Activated naive CD4-positive, alpha-beta T cell treated with anti-CD3 and anti-CD28 coated beads, Interleukin-2, amount 10 ng/mL, durations not matched to agents 7 days and 5 days (primary cell): ENCODE measurements around the gene ARRDC1.
A peak's percentile ranks its signal among the peaks of the same experiment; 100 is the strongest.

Experiments used
- CTCF ChIA-PET: fragments of 350-600 bp; sonication (Branson Sonifier 250); formaldehyde crosslinking; loops from one replicate; lab custom pipeline; 2021; ENCODE audit warnings: antibody characterized with exemption; lab: Charles Lee
- DNase-seq: peaks from one replicate; pipeline ENCODE4 v3.0.0-alpha.2; 2020
- H3K27ac Mint-ChIP-seq: one replicate; pipeline ENCODE4 v1.8.0; 2021; ENCODE audit warnings: mild to moderate bottlenecking, moderate library complexity, mixed read lengths
- H3K27me3 Mint-ChIP-seq: one replicate; pipeline ENCODE4 v1.8.0; 2021; ENCODE audit warnings: mild to moderate bottlenecking, mixed read lengths
- H3K36me3 Mint-ChIP-seq: one replicate; pipeline ENCODE4 v1.8.0; 2021; ENCODE audit warnings: mixed read lengths
- H3K4me1 Mint-ChIP-seq: one replicate; pipeline ENCODE4 v1.8.0; 2021; ENCODE audit warnings: mixed read lengths
- H3K4me3 Mint-ChIP-seq: one replicate; pipeline ENCODE4 v1.8.0; 2021; ENCODE audit warnings: mild to moderate bottlenecking, moderate library complexity, mixed read lengths
- H3K9me3 Mint-ChIP-seq: one replicate; pipeline ENCODE4 v1.8.0; 2021; ENCODE audit warnings: mixed read lengths

Gene ARRDC1

DNA sequence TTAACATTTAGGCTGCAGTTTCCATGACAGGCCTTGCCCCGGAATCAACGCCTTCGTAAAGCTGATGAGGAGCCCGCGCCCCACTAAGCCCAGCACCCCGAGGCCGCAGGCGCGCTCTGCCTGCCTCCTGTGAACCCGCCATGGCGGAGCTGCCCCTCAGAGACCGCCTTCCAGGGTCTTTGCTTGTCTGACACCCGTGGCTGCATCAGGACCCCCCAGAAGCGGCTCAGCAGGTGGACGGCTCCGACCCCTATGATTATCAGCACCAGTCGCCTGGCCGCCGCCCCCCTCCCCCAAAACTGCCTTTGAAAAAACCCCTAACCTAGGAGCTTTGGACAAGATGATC is 26.3 kb upstream of the ARRDC1 start:
- peak overlapping the region; percentile 82 for H3K4me3 Mint-ChIP-seq
- H3K27ac Mint-ChIP-seq = peak overlapping the region; percentile 74
- no peak for DNase-seq
- no peaks in the 10 kb centered on the region for H3K9me3 Mint-ChIP-seq
- CTCF ChIA-PET = interaction anchor here (0.6 to 1.9 kb wide), 6 partner anchors 9 to 217 kb away, joined by 3 to 12 read pairs (median 4); partner anchors contain the start of genes MRPL41 and ZMYND19
- peaks cover 35% of the 10 kb centered on the region for H3K4me1 Mint-ChIP-seq
- H3K36me3 Mint-ChIP-seq = peaks cover 25% of the 10 kb centered on the region
- H3K27me3 Mint-ChIP-seq = no peaks in the 10 kb centered on the region

GRCh38 chr9:137580209-137580953 is 25.1 kb upstream of the ARRDC1 start:
- Mint-ChIP-seq H3K27me3 (no peaks in the 10 kb centered on the region), H3K27ac (no peak overlapping the region), H3K36me3 (peaks cover 17% of the 10 kb centered on the region), H3K4me1 (peaks cover 32% of the 10 kb centered on the region), H3K9me3 (no peaks in the 10 kb centered on the region), H3K4me3 (no peak overlapping the region)
- DNase-seq = no peak
- CTCF ChIA-PET = interaction anchor here (0.6 to 1.9 kb wide), 6 partner anchors 8 to 115 kb away, joined by 3 to 12 read pairs (median 4); partner anchors contain the start of gene MRPL41

DNA sequence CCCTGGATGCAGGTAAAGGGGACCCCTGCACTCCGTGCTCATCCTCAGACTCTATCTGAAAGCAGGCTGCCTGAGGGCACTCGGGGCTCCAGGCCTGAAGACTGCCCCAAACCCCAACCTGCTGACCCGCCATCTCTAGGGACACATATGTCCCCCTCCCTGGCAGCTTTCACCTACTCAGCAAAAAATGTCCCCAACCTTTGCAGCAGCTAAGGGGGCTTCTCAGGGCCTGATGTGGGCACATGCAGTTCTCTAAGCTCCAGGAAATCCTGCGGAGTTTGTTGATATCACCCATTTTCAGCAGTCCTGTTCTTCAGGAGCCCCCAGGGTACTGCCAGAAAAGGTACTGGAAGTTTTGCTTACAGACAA is 24.5 kb upstream of the ARRDC1 start:
- Mint-ChIP-seq H3K9me3 (no peaks in the 10 kb centered on the region), H3K36me3 (peaks cover 12% of the 10 kb centered on the region), H3K27ac (no peak overlapping the region), H3K4me3 (no peak overlapping the region), H3K4me1 (peaks cover 27% of the 10 kb centered on the region), H3K27me3 (no peaks in the 10 kb centered on the region)
- CTCF ChIA-PET = interaction anchor here (0.7 to 1.6 kb wide), 4 partner anchors 22 to 114 kb away, joined by 3 to 4 read pairs (median 4); no protein-coding TSS in a partner anchor
- no peak for DNase-seq

DNA sequence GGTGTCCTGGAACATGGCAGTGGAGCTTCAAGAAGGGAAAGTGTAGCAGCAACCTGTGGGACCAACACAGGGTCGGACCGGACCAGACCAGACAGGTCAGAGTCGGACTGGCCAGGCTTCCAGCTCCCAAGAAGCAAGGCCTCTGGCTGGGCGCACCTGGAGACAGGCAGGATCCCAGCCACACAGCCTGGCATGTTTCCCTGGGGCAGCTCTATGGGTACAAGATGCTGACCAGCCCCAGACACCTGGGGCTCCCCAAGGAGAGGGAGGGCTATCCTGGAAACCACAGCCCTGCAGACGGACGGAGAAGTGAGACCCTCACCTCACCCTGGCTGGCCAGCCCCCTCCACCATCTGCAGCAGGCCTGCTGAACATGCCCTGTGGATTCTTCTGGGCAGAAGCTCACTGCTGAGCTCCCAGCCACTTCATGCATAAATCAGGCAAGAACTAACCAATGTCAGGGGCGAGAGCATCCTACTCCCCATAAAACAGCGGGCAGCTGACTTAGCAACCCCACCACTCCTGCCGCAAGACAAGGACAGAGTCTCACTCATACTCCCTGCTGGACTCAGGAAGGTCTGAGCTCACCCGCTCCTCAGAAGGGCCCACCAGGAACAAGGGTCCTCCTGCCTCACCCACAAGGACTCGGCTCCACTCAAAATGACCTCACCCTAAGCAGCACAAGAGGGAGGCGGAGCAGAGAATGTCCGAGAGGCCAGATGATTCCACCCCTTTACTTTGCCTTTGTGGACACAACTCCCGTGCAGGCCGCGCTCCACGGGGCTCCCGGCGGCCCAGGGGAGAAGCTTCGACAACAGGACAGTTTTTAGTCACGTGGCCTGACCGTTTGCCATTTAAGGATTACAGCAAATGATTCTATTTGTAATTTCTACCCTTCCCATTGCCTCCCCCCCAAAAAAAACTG is 23.9 kb upstream of the ARRDC1 start:
- DNase-seq = no peak
- H3K4me1 Mint-ChIP-seq = peaks cover 20% of the 10 kb centered on the region
- peaks cover 16% of the 10 kb centered on the region for H3K36me3 Mint-ChIP-seq
- H3K27ac Mint-ChIP-seq = no peak overlapping the region
- no peaks in the 10 kb centered on the region for H3K9me3 Mint-ChIP-seq
- H3K4me3 Mint-ChIP-seq = no peak overlapping the region
- CTCF ChIA-PET = interaction anchor here (0.7 to 1.6 kb wide), 5 partner anchors 9 to 114 kb away, joined by 3 to 4 read pairs (median 3); partner anchors contain the start of gene ZMYND19
- H3K27me3 Mint-ChIP-seq = no peaks in the 10 kb centered on the region

- H3K27ac Mint-ChIP-seq = no peak overlapping the region
- CTCF ChIA-PET = interaction anchor here (1.6 kb wide), 1 partner anchor 113 kb away, joined by 3 read pairs; no protein-coding TSS in a partner anchor
- H3K9me3 Mint-ChIP-seq = no peaks in the 10 kb centered on the region
- H3K4me1 Mint-ChIP-seq = peaks cover 14% of the 10 kb centered on the region
- peaks cover 14% of the 10 kb centered on the region for H3K36me3 Mint-ChIP-seq
- H3K27me3 Mint-ChIP-seq = no peaks in the 10 kb centered on the region
- peak; percentile 53 for DNase-seq
- no peak overlapping the region for H3K4me3 Mint-ChIP-seq
Observed at GRCh38 chr9:137582286-137582860, 23.1 kb upstream of the ARRDC1 start.

GRCh38 chr9:137583347-137583746 is 22.1 kb upstream of the ARRDC1 start:
- peaks cover 19% of the 10 kb centered on the region for H3K36me3 Mint-ChIP-seq
- DNase-seq = no peak
- no peaks in the 10 kb centered on the region for H3K27me3 Mint-ChIP-seq
- CTCF ChIA-PET = no interaction called here
- no peaks in the 10 kb centered on the region for H3K9me3 Mint-ChIP-seq
- H3K4me3 Mint-ChIP-seq = no peak overlapping the region
- H3K27ac Mint-ChIP-seq = no peak overlapping the region
- H3K4me1 Mint-ChIP-seq = peaks cover 13% of the 10 kb centered on the region

GRCh38 chr9:137583957-137584356 is 21.5 kb upstream of the ARRDC1 start:
- H3K27me3 Mint-ChIP-seq = no peaks in the 10 kb centered on the region
- H3K9me3 Mint-ChIP-seq = no peaks in the 10 kb centered on the region
- H3K4me3 Mint-ChIP-seq = no peak overlapping the region
- H3K27ac Mint-ChIP-seq = no peak overlapping the region
- DNase-seq = no peak
- CTCF ChIA-PET = no interaction called here
- peaks cover 19% of the 10 kb centered on the region for H3K36me3 Mint-ChIP-seq
- peaks cover 18% of the 10 kb centered on the region for H3K4me1 Mint-ChIP-seq

- Mint-ChIP-seq H3K36me3 (peaks cover 21% of the 10 kb centered on the region), H3K27me3 (no peaks in the 10 kb centered on the region), H3K27ac (no peak overlapping the region), H3K4me1 (peaks cover 23% of the 10 kb centered on the region), H3K4me3 (no peak overlapping the region), H3K9me3 (no peaks in the 10 kb centered on the region)
- CTCF ChIA-PET = interaction anchor here (2.4 kb wide), 1 partner anchor 7 kb away, joined by 12 read pairs; the partner anchor contains the start of gene DPH7
- DNase-seq = no peak
Observed at GRCh38 chr9:137586854-137587253, 18.6 kb upstream of the ARRDC1 start.

DNA sequence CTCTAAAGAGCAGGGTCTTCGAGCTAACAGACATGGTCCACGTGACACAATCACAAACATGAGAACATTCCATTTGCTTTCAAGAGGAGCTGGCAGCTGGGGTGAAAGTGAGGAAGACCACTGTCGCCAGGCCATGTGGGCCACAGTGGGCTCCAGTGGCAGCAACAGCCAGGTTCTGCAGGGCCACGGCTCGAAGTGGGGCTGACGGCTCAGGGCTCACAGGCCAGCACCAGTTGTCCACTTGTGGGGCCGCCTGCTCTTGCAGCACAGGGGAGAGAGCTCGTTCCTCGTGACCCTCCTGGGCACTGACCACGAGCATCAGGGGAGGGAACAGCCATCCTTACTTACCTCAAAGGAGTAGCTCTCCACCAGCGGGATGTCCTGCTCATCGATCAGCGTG is 17.2 kb upstream of the ARRDC1 start:
- CTCF ChIA-PET = interaction anchor here (0.7 to 2.4 kb wide), 5 partner anchors 9 to 156 kb away, joined by 4 to 12 read pairs (median 4); partner anchors contain the start of gene DPH7
- peaks cover 14% of the 10 kb centered on the region for H3K36me3 Mint-ChIP-seq
- H3K27ac Mint-ChIP-seq = no peak overlapping the region

GRCh38 chr9:137588891-137589290 is 16.6 kb upstream of the ARRDC1 start:
- Mint-ChIP-seq H3K4me3 (peak overlapping the region; percentile 84), H3K36me3 (peaks cover 14% of the 10 kb centered on the region), H3K27me3 (no peaks in the 10 kb centered on the region), H3K27ac (no peak overlapping the region), H3K9me3 (no peaks in the 10 kb centered on the region), H3K4me1 (peaks cover 26% of the 10 kb centered on the region)
- CTCF ChIA-PET = interaction anchor here (0.7 to 2.4 kb wide), 5 partner anchors 9 to 156 kb away, joined by 4 to 12 read pairs (median 4); partner anchors contain the start of gene DPH7
- no peak for DNase-seq

More for the DNA sequence above, 17.2 kb upstream of the ARRDC1 start:
- H3K4me1 Mint-ChIP-seq = peaks cover 26% of the 10 kb centered on the region
- H3K27me3 Mint-ChIP-seq = no peaks in the 10 kb centered on the region
- peak overlapping the region; percentile 84 for H3K4me3 Mint-ChIP-seq
- no peak for DNase-seq
- H3K9me3 Mint-ChIP-seq = no peaks in the 10 kb centered on the region

DNA sequence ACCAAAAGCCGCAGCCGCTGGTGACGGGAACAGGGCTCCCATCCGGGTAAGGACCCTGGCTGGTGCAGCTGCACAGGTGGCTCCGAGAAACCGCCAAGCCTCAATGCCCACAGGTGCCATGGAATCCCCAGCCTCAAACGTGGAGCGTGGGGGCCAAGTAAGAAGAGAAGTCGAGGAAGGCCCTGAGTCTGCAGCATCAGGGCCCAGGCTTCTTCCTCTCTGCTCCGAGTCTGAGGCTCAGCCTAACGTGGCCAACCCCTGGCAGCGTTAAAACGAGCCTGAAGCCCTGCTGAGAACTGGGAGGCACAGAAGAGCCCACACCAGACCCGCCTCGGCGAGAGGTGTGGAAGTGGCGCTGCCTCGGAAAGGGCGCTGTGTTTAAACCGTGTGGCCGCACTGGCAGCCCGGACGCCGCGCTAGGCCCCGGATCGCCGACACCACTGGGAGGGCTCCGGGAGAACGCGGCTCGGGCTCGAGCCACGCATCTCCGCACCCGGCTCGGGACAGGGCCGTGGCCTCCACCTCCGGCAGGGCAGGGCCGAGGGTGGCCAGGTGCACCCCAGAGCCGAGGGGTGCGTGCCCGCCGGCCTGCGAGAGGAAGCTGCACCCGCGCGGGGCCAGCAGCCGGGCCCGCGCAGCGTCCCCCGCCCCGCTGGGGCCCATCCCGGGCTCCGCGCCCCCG is 15.9 kb upstream of the ARRDC1 start:
- no peaks in the 10 kb centered on the region for H3K27me3 Mint-ChIP-seq
- CTCF ChIA-PET = interaction anchor here (1.5 to 2.4 kb wide), 3 partner anchors 10 to 83 kb away, joined by 3 to 12 read pairs (median 4); partner anchors contain the start of gene DPH7
- no peaks in the 10 kb centered on the region for H3K9me3 Mint-ChIP-seq
- H3K36me3 Mint-ChIP-seq = peaks cover 14% of the 10 kb centered on the region
- DNase-seq = peak; percentile 52
- H3K4me3 Mint-ChIP-seq = peak overlapping the region; percentile 84
- peak overlapping the region; percentile 72 for H3K27ac Mint-ChIP-seq
- peaks cover 26% of the 10 kb centered on the region for H3K4me1 Mint-ChIP-seq

DNA sequence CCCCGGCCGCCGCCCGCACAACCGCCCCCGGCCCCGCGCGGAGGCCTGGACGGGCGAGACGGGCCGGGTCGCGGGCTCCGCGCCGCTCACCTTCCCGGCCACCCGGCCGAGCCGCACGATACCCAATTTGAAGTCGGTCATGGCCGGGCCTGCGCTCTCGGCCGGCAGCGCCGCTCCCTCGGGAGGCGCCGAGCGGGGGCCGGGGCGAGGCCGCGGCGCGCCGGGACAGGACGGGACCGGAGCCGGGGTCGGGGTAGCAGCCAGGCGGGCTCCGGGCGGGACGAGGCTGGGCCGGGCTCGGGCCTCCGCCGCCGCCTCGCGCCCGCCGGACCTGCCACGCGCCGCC is 15.4 kb upstream of the ARRDC1 start:
- H3K27ac Mint-ChIP-seq = no peak overlapping the region
- peaks cover 26% of the 10 kb centered on the region for H3K4me1 Mint-ChIP-seq
- no peaks in the 10 kb centered on the region for H3K9me3 Mint-ChIP-seq
- no peak for DNase-seq
- H3K27me3 Mint-ChIP-seq = no peaks in the 10 kb centered on the region
- no peak overlapping the region for H3K4me3 Mint-ChIP-seq
- CTCF ChIA-PET = interaction anchor here (0.9 to 1.5 kb wide), 2 partner anchors 9 to 11 kb away, joined by 3 read pairs; partner anchors contain the start of gene DPH7
- H3K36me3 Mint-ChIP-seq = peaks cover 14% of the 10 kb centered on the region
